GM21786 (cell line): Measurements from ENCODE around the gene ENTREP1.
"Not testable (repeated sequence)": the region's sequence is repeated elsewhere in the genome, so short reads cannot be mapped to it uniquely, and the experiment has no call there.

Source experiments
- ATAC-seq: cut with Tn5 transposase; IDR thresholded peaks from one replicate; pipeline ENCODE4 v1.9.1; 2021; ENCODE audit not compliant: unreplicated experiment

The ENTREP1 gene

DNA sequence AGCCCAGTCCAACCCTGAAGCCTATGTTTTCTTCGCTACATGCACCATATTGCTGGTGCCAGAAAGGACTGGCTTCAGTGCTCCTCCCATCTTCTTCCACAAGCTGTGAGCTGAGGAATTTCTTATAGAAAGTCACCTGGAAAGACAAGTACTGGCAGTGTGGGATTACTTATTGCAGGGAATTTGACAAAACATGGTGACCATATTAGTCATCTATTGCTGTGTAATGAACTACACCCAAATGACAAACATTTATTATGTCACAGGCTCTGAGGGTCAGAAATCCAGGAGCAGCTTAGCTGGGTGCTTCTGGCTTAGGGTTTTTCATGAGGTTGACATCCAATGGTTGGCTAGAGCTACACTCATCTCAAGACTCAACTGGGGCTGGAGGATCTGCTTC lies 75.5 kb downstream of the ENTREP1 start:
- no peak for ATAC-seq

DNA sequence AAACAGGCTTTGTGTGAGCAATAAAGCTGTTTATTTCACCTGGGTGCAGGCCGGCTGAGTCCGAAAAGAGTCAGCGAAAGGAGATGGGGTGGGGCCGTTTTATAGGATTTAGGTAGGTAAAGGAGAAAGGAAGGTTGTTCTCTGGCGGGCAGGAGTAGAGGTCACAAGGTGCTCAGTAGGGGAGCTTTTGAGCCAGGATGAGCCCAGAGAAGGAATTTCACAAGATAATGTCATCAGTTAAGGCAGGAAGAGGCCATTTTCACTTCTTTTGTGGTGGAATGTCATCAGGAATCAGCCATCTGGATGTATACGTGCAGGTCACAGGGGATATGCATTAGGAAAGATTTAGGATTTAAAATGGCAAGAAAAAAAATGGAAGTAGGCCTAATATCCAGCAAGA lies 84.9 kb downstream of the ENTREP1 start:
- ATAC-seq, result not testable (repeated sequence)

DNA sequence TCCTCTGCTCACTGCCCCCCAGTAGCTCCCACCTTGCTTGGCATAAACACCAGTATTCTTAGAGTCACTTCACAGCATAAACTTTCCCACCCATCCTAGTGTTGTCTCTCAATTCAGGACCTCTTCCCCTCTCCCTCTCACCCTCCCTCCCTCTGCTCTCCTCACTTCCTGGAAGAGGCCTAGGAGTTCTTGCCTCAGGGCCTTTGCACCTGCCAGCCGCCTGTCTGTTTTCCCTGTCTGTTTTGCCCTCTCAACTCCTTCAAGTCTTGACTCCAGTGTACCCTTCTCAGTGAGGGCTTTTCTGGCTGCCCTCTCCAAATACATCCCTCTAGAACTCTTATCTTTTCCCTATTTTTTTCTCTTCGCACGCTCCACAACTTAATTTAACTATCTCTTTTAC lies 86.2 kb downstream of the ENTREP1 start:
- ATAC-seq, result no peak

DNA sequence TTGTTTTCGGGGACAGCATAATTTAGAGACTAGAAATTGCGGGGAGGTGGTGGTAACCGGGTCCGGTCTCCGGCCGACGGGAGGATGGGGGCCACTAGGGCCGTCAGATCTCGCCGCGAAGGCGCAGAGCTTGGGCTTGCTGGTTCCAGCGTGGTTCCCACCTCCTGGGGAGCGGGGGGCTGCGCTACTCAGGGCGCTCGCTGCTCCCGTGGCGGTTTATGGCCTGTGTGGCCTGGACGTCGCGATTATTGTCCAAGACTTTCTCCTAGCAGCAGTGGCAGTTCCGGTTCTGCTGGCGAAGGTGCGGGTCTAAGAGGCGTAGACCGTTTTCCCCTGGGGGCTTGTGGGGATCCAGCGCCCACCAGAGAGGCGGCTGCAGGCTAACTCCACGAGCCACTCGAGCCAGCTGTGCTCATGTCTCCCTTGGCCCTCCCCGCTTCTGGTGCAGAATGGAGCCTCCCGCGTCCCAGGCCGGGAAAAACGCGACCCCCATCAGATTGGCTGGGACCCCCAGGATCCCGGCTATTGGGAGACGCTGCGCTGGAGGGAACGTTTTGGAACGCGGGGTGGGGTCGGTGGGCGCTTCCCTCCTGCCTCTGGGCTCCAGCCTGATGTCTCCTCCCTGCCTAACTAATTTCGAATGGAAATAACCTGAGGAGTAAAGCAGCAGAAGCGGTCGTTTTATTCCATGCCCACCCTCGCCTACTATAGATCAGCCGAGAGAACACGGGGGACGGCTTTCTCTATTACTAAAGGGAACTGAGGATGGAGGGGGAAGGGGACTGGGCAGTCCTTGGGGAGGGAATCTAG lies 87.1 kb downstream of the ENTREP1 start:
- ATAC-seq, result no peak

DNA sequence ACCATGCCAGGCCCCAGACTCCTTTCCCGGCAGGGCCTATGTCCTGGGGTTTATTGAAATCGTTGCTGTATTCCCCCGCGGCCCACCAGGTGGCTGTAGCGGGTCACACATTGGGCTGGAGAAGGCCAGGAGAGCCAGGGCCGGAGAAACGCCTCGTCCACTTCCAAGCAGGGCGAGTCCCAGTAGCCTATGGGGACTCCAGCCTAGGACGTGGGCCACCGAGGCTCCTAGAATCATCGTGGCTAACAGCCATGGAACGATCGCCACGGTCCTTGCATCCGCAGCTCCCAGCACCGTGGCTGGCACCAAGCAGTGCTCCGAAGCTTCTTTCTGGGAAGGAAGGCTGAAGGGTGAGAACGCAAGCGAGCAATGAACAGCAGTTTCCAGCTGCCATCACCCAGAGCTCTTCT lies 87.7 kb downstream of the ENTREP1 start:
- no peak for ATAC-seq

DNA sequence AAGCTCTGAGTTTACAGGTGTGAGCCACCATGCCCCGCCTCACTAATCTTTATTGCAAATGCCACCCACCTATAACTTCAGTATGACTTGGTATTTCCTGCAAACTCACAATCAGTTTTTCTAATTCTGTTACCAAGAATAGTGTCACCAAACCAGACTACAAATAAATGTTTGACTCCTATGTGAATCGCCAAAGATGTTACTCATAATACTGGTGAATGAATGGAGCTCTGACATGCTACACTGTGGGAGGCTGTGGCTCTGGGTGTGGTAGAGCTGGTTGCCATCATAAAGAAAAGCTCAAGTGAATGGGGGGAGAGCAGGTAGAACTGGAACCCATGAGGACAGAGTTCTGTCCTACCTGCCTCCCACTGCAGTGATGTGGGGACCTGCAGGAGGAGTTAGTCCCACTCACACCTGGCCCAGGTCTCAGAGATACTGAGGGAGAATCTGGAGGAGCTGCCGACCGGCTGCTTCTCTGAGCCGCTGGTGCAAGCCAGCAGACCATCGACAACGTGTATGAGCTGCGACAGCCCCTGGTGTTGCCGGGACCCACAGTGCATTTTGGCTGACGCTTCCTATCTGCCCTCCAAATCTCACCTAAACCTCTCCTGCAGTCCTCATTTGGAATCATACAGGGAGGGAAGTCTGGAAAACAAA lies 95.7 kb downstream of the ENTREP1 start:
- ATAC-seq, result no peak

DNA sequence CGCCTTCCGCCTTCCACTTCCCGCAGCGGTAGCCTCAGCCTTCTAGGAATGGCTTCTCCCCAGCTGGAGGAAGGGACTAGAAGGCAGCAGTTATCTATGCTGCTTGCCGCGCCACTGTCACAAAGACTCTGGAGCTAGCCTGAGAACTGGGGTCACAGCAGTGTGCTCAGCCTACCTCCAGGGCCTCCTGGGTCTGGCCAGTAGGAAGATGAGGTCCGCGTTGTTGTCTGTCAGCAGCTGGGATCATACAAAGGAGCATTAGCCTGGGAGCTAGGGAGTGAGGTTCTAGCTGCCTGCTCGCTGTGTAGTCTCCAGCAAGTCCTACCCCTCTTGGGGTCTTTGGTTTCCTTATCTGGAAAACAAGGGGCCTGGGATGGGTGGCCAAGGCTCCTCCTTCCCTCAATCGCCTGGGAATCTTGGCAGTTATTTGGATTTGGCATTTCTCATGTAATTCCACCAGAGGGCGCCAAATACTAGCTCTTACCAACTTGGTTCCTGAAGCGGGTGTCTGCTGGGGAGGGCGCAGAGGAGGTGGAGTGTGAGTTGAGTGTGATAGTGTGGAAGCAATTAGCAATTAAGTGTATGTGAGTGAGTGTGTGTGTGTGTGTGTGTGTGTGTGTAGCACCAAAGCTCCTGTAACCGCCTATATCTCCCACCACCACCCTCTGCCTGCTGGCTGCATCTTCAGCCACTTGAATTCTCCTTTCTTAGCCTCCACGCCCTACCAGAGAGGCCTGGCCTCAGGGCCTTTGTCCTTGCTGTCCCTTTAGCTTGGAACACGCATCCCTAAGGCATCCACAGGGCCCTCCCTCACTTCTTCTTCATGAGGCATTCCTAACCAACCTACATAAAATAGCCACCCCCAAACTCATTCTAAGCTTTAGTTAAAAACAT lies 97.1 kb downstream of the ENTREP1 start:
- ATAC-seq, result no peak

DNA sequence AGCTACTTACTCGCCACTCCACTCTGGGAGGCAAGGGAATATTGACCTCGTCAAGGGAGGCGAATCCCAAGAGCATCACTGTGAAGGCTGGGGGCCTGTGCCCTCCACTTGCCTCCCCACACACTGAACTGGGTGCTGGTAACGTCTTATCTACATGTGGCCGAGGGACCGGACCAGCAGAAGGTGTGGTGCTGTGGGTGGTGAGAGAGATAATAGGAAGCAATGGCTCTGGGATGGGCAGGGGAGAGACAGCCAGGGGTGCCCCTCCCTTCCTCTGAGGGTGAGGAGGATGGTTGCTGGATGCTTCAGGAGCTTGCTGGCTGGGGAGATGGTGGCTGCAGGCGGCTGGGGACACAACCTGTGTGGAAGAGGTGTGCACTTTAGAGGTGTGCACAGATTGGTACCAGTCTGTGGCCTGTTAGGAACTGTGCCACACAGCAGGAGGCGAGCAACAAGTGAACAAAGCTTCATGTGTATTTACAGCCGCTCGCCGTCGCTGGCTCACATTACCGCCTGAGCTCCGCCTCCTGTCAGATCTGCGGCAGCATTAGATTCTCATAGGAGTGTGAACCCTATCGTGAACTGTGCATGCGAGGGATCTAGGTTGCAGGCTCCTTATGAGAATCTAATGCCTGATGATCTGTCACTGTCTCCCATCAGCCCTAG lies 100.3 kb downstream of the ENTREP1 start:
- no peak for ATAC-seq

DNA sequence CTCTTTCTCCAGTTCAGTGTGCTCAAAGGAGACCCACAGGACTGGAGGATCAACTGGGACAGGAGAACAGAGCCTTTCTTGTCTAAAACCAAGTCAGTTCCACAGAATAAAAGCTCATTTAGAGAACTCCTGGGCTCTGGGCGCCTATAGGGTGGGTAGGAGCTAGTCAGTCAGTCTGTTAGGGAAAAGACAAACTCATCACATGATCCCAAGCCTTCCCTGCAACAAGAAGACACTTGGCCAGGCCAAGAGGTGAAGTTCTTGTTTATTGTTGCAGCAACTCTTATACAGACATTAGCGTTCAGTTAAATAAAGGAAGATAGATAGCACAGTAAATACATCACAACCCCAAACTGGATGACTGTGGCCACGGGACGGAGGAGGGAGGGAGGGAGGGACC lies 102.3 kb downstream of the ENTREP1 start:
- ATAC-seq, result no peak

DNA sequence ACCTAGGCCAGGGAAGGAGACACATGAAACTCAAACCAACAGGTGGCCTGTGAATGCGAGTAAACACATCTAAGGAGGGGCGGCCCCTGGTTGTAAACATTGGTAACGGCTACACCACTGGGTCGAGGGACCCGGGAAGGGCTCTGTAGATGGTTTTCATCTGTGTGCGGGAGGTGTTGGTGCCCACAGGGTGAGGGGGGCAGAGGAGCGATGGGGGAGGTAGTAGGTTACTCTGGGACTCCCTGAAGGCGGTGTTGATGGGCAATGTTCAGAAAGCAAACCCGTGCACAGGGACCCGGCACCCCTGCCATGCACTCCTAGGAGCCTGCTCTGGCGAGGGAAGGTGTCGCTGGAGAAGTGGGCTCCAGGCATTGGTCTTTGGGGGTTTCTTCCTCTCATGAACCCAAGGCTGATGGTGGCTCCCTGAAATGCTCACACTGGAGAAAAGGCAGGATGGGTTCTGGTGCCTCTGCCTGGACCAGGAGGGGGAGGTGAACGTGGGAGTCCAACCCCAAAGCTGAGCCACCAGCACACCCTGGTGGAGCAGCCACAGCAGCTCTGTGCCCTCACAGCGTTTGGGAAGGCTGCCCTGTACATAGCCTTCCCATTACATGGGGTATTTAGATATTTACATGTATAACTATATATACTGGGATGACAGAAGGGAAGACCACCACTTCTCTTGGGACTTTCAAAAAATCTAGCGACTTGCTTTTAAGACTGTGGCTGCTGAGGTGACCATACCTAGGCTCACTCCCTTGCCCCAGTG lies 103.2 kb downstream of the ENTREP1 start:
- ATAC-seq, result no peak

DNA sequence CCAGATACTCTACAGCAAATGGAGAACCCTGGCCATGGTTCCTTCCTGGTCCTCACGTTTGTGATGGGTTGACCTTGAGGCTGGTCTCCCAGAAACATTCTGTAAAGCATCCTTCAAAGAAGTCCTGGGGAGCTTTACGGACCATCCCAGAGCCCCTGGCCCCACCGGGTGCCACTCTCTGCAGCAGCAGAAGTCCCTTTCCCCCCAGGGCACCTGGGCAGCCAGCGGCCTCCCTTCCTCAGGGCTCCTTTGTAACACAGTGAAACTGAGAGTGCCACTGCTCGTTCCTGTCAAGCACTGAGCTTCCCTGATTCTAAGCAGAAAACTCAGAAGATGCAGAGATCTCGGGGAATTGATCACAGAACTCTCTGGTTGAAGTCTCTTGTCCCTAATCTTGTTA lies 104.3 kb downstream of the ENTREP1 start:
- no peak for ATAC-seq

DNA sequence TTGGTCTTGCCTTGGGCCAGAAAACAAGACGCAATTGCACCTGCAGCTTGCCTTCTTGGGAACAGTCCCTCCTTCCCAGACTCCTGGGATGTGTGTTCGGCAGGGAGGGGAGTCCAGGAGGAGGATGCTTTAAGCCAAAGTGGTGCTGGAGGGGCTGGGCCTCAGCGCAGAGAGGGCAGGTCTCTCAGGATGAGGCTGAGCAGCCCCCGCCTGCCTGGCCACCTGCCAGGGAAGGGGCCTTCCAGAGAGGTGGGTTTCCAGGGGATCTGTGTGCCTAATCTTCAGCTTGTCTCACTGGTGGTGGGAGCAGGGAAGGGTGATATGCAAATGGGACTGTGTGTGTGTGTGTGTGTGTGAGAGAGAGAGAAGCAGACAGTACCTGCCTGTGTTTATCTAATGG lies 105.2 kb downstream of the ENTREP1 start:
- ATAC-seq, result no peak

DNA sequence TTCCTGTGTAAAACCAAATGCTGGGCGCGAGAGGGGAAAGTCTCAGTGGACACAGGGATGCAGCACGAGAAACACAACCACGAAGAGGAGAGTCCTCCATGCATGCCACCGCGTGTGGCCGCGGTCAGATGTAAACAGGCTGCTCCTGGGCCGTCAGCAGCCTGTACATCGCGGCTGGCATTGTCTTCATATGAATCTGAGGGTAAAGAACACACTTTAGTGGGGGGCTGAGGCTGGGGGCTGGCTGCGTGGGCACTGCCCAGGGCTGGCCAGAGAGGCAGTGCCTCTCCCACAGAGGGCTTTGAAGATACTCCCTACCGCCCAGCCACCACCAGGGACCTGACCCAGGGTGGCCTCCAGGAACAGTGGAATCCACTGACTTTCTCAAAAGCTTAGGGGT lies 106.2 kb downstream of the ENTREP1 start:
- no peak for ATAC-seq

DNA sequence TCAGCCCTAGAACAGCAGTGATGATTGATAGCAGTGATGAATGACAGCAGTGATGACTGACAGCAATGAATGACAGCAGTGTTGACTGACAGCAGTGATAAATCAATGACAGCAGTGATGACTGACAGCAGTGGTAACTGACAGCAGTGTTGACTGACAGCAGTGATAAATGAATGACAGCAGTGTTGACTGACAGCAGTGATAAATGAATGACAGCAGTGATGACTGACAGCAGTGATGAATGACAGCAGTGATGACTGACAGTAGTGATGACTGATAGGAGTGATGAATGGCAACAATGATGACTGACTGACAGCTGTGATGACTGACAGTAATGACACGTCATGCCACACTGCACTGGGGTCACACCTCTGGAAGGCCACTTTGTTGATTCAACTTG lies 106.8 kb downstream of the ENTREP1 start:
- ATAC-seq, result no peak

DNA sequence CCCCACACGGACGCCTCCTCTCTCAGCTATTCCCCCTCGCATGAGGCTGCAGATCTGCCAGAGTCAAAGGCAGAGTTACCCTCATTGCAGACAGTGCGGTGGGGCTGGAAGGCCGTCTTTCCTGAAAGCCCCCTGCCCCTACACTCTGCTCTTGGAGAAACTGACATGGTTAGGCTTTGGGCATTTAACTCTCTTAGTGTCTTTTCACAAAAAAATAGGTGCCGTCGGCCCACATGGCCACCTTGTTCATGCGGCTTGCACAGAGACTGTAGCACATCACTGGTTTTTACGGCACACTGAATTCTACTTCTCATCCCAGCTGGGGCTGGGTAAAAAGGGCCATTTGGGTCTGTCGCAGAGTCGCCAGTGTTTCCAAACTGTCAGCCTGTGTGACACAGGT lies 107.6 kb downstream of the ENTREP1 start:
- ATAC-seq, result no peak

DNA sequence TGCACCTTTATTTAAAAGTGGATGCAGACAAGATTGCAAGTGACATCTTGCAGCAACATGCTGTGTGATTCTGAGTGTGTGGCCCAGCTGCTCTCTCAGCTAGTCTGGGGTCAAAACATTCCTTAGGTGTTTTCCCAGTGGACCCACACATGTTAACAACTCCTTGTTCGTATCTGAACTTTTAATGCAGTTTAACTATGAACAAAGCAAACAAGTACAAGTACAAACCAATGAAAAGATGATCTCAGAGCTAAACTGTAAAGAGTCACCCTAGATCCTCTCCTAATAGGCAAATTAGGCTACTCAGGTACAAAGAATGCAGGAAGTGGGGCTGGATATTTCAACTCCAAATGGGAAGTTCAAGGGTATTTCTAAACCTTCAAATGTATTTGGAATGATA lies 108.4 kb downstream of the ENTREP1 start:
- ATAC-seq, result no peak

DNA sequence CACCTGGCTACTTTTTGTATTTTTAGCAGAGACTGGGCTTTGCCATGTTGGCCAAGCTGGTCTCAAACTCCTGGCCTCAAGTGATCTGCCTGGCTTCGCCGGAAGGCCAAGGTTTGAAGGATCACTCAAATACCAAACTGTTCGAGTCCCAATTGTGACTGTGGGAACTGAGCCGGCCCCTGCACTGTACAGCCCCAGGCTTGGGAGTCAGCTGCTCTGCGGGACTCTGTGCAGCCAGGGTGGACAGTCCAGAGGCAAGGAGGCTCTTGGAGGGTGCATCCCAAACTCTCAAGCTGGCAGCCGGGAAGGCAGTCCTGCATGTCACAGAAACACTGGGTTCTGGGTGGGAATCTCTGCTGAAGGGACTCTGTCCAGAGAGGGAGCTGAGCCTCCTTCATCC lies 109.0 kb downstream of the ENTREP1 start:
- ATAC-seq, result no peak

DNA sequence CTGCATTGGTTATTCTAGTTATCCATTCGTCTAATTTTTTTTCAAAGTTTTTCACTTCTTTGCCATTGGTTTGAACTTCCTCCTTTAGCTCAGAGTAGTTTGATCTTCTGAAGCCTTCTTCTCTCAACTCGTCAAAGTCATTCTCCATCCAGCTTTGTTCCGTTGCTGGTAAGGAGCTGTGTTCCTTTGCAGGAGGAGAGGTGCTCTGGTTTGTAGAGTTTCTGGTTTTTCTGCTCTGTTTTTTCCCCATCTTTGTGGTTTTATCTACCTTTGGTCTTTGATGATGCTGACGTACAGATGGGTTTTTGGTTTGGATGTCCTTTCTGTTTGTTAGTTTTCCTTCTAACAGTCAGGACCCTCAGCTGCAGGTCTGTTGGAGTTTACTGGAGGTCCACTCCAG lies 114.6 kb downstream of the ENTREP1 start:
- ATAC-seq, result not testable (repeated sequence)

DNA sequence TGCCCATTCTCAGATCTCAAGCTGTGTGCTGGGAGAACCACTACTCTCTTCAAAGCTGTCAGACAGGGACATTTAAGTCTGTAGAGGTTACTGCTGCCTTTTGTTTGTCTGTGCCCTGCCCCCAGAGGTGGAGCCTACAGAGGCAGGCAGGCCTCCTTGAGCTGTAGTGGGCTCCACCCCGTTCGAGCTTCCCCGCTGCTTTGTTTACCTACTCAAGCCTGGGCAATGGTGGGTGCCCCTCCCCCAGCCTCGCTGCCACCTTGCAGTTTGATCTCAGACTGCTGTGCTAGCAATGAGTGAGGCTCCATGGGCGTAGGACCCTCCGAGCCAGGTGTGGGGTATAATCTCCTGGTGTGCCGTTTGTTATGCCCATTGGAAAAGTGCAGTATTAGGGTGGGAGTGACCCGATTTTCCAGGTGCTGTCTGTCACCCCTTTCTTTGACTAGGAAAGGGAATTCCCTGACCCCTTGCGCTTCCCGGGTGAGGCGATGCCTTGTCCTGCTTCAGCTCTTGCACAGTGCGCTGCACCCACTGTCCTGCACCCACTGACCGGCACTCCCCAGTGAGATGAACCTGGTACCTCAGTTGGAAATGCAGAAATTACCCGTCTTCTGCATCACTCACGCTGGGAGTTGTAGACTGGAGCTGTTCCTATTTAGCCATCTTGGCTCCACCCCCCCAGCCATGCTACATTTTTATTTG lies 115.4 kb downstream of the ENTREP1 start:
- ATAC-seq, result not testable (repeated sequence)
